ENCODE results near the gene ARHGAP32. TPM values are rescaled to one million over a fixed set of nuclear protein-coding genes. Genes with fewer than 3 reads are reported as not detected.

ARHGAP32 gene
- total RNA-seq, 1 donor from 2014 or later = 3.0 TPM

GRCh38 chr11:128956401-128957201 is 235.5 kb downstream of the ARHGAP32 start:
- DNase-seq (ENCODE audit: low read depth in 2 of 2) = peak; percentile 64 to 77

GRCh38 chr11:128955636-128956035 is 236.5 kb downstream of the ARHGAP32 start:
- no peak for DNase-seq (ENCODE audit: low read depth in 2 of 2)

- DNase-seq (ENCODE audit: low read depth in 2 of 2) = no peak
Measured at GRCh38 chr11:128953151-128953550, 239.0 kb downstream of the ARHGAP32 start.

- no peak for DNase-seq (ENCODE audit: low read depth in 2 of 2)
Measured at GRCh38 chr11:128949791-128950454, 242.2 kb downstream of the ARHGAP32 start.

- DNase-seq (ENCODE audit: low read depth in 2 of 2) = peak in 1 of 2 donors; percentile 8
Measured at GRCh38 chr11:128948583-128948982, 243.5 kb downstream of the ARHGAP32 start.

- DNase-seq (ENCODE audit: low read depth in 2 of 2) = no peak
Measured at GRCh38 chr11:128947773-128948172, 244.4 kb downstream of the ARHGAP32 start.

GRCh38 chr11:128946648-128947047 is 245.5 kb downstream of the ARHGAP32 start:
- DNase-seq (ENCODE audit: low read depth in 2 of 2) = no peak

- DNase-seq (ENCODE audit: low read depth in 2 of 2) = no peak
Measured at GRCh38 chr11:128943428-128943976, 248.6 kb downstream of the ARHGAP32 start.

- no peak for DNase-seq (ENCODE audit: low read depth in 2 of 2)
Measured at GRCh38 chr11:128942817-128943427, 249.2 kb downstream of the ARHGAP32 start, which contains the start of gene TP53AIP1. TSS of gene TP53AIP1 (minus strand) at chr11:128942871. CDS start at chr11:128937818, 5,053 bp downstream.

GRCh38 chr11:128942272-128942612 is 249.9 kb downstream of the ARHGAP32 start:
- DNase-seq (ENCODE audit: low read depth in 2 of 2) = no peak

- DNase-seq (ENCODE audit: low read depth in 2 of 2) = no peak
Measured at GRCh38 chr11:128941573-128942271, 250.4 kb downstream of the ARHGAP32 start.

GRCh38 chr11:128941110-128941509 is 251.0 kb downstream of the ARHGAP32 start:
- no peak for DNase-seq (ENCODE audit: low read depth in 2 of 2)

- DNase-seq (ENCODE audit: low read depth in 2 of 2) = no peak
Measured at GRCh38 chr11:128940603-128941002, 251.5 kb downstream of the ARHGAP32 start.

GRCh38 chr11:128940156-128940555 is 252.0 kb downstream of the ARHGAP32 start:
- DNase-seq (ENCODE audit: low read depth in 2 of 2) = no peak

GRCh38 chr11:128939591-128939990 is 252.5 kb downstream of the ARHGAP32 start:
- no peak for DNase-seq (ENCODE audit: low read depth in 2 of 2)

GRCh38 chr11:128938156-128938885 is 253.8 kb downstream of the ARHGAP32 start:
- DNase-seq (ENCODE audit: low read depth in 2 of 2) = no peak

GRCh38 chr11:128937480-128937879 is 254.6 kb downstream of the ARHGAP32 start:
- DNase-seq (ENCODE audit: low read depth in 2 of 2) = no peak

- peak in 1 of 2 donors; percentile 7 for DNase-seq (ENCODE audit: low read depth in 2 of 2)
Measured at GRCh38 chr11:128936606-128937251, 255.4 kb downstream of the ARHGAP32 start.

GRCh38 chr11:128934926-128935325 is 257.2 kb downstream of the ARHGAP32 start:
- no peak for DNase-seq (ENCODE audit: low read depth in 2 of 2)

- DNase-seq (ENCODE audit: low read depth in 2 of 2) = no peak
Measured at GRCh38 chr11:128934351-128934750, 257.8 kb downstream of the ARHGAP32 start.

All from dermis microvascular lymphatic vessel endothelial cell (primary cell).